Keratinocyte (primary cell): ENCODE measurements around the gene PPP4C. TPM values are rescaled to one million over a fixed set of nuclear protein-coding genes. Genes with fewer than 3 reads are reported as not detected.

Experiments
- DNase-seq: peaks from one replicate; pipeline ENCODE4 v3.0.0-alpha.2; 2011; ENCODE audit warnings: low read depth, missing footprints, low spot score
- FAIRE-seq: peaks from 2 replicates; lab custom pipeline; 2011; peaks lifted over from hg19 to GRCh38; lab: Jason Lieb, UNC
- H2AFZ ChIP-seq: 2 replicates; pipeline ENCODE4 v1.6.0; 2012; ENCODE audit warnings: low read length, control low read depth, inconsistent platforms; ENCODE audit not compliant: control insufficient read depth
- H3K27ac ChIP-seq: 2 replicates; pipeline ENCODE4 v1.5.1; 2011; ENCODE audit warnings: low read length; ENCODE audit not compliant: control insufficient read depth, insufficient read depth
- H3K27me3 ChIP-seq: 3 replicates; pipeline ENCODE4 v1.6.0; 2011; ENCODE audit warnings: low read length; ENCODE audit not compliant: control insufficient read depth, insufficient read depth; ENCODE audit errors: extremely low read depth
- H3K36me3 ChIP-seq, 2 experiments: 2 replicates in 1 of 2; 3 replicates in 1 of 2; pipeline ENCODE4 v1.5.1; 2011; ENCODE audit warnings: low read length in 2 of 2, mild to moderate bottlenecking in 1 of 2; ENCODE audit not compliant: control insufficient read depth in 2 of 2, insufficient read depth in 2 of 2; ENCODE audit errors: extremely low read depth in 1 of 2
- H3K4me1 ChIP-seq: 3 replicates; pipeline ENCODE4 v1.5.1; 2011; ENCODE audit warnings: low read length; ENCODE audit not compliant: control insufficient read depth, insufficient read depth; ENCODE audit errors: extremely low read depth
- H3K4me2 ChIP-seq: 3 replicates; pipeline ENCODE4 v1.6.0; 2011; ENCODE audit warnings: low read depth, low read length; ENCODE audit not compliant: control insufficient read depth, insufficient read depth; ENCODE audit errors: extremely low read depth
- H3K4me3 ChIP-seq, 3 experiments: fragments of 200-600 bp in 1 of 3; sonication (generic) in 1 of 3; 2 replicates in 2 of 3; 3 replicates in 1 of 3; pipeline ENCODE4 v1.5.1; 2011 to 2016; ENCODE audit warnings: low read length in 3 of 3, mild to moderate bottlenecking in 3 of 3, control low read depth in 2 of 3, inconsistent platforms in 1 of 3, low read depth in 1 of 3, mixed read lengths in 1 of 3, mixed run types in 1 of 3, moderate library complexity in 1 of 3; ENCODE audit not compliant: control insufficient read depth in 2 of 3, insufficient read depth in 2 of 3; ENCODE audit errors: extremely low read depth in 1 of 3
- H3K79me2 ChIP-seq: 2 replicates; pipeline ENCODE4 v1.6.0; 2012; ENCODE audit warnings: low read length; ENCODE audit not compliant: control insufficient read depth, insufficient read depth
- H3K9ac ChIP-seq: 3 replicates; pipeline ENCODE4 v1.6.0; 2011; ENCODE audit warnings: low read length; ENCODE audit not compliant: control insufficient read depth, insufficient read depth; ENCODE audit errors: extremely low read depth
- H3K9me1 ChIP-seq: 3 replicates; pipeline ENCODE4 v1.6.0; 2011; ENCODE audit warnings: low read length; ENCODE audit not compliant: control insufficient read depth, insufficient read depth; ENCODE audit errors: extremely low read depth
- H3K9me3 ChIP-seq: 2 replicates; pipeline ENCODE4 v1.5.1; 2012; ENCODE audit warnings: low read depth, low read length; ENCODE audit not compliant: control insufficient read depth
- H4K20me1 ChIP-seq: 3 replicates; pipeline ENCODE4 v1.6.0; 2011; ENCODE audit warnings: low read length; ENCODE audit not compliant: control insufficient read depth, insufficient read depth; ENCODE audit errors: extremely low read depth
- CTCF ChIP-seq, 3 experiments: IDR thresholded peaks in 1 of 3; conservative IDR thresholded peaks in 1 of 3; optimal IDR thresholded peaks in 1 of 3; 2 replicates in 2 of 3; 3 replicates in 1 of 3; pipeline versions ENCODE3 to v1.5.1; 2011; ENCODE audit warnings: low read length in 3 of 3, mild to moderate bottlenecking in 3 of 3, moderate library complexity in 2 of 3, control low read depth in 1 of 3, inconsistent platforms in 1 of 3; ENCODE audit not compliant: insufficient read depth in 2 of 3; ENCODE audit errors: extremely low read depth in 1 of 3
- EZH2 ChIP-seq: IDR thresholded peaks from one replicate; pipeline ENCODE4 v1.6.1; 2012; ENCODE audit warnings: inconsistent platforms, mild to moderate bottlenecking, low read length, moderate library complexity
- dilution Hi-C: fragments of 300-500 bp; cut with MboI; formaldehyde crosslinking; loops from one replicate; pipeline ENCODE4 v1.7.0; 2020; ENCODE audit warnings: low sequenced_read_pairs; ENCODE audit not compliant: extremely low pct_ligation_motif_present
- polyA plus RNA-seq, 5 experiments: library from polyadenylated mRNA; depleted of rRNA in 3 of 5; stranded (reverse) in 3 of 5; stranded (forward) in 1 of 5; unstranded in 1 of 5; fragments of >200 nt; gene quantifications; 1 replicate in 1 of 5; 2 replicates in 3 of 5; 3 replicates in 1 of 5; pipeline versions ENCODE4 v1.2.1 to v1.2.3, GENCODE V29; 2011 to 2012; ENCODE audit warnings: missing spikeins in 2 of 5, low read depth in 1 of 5, low replicate concordance in 1 of 5

Gene PPP4C
- polyA plus RNA-seq, 1 donor (not counting 4 experiments of a cell fraction or from before 2014, with no cell fraction given), result 124 TPM

GRCh38 chr16:30088237-30088831 is 12.5 kb downstream of the PPP4C start:
- H3K27ac ChIP-seq, result no peak overlapping the region
- H4K20me1 ChIP-seq, result no peaks in the 10 kb centered on the region
- no peak overlapping the region for H3K9ac ChIP-seq
- DNase-seq, result no peak
- TF ChIP-seq EZH2 (no peak), CTCF (optimal IDR thresholded peaks at IDR 0.05 in 1 of 3, IDR thresholded peaks at IDR 0.05 in 1 of 3, conservative IDR thresholded peaks at IDR 0.05 in 1 of 3; ENCODE audit: extremely low read depth in 1 of 3, insufficient read depth in 2 of 3, low read length in 3 of 3) (no peak)
- peaks cover 39% of the 10 kb centered on the region for H3K4me1 ChIP-seq
- H3K9me1 ChIP-seq, result no peaks in the 10 kb centered on the region
- H3K27me3 ChIP-seq, result no peaks in the 10 kb centered on the region
- H3K9me3 ChIP-seq, result no peaks in the 10 kb centered on the region
- H3K36me3 ChIP-seq, result peaks cover 14 to 18% of the 10 kb centered on the region in 2 experiments
- dilution Hi-C loops, result no loop called here
- no peak overlapping the region for H3K4me2 ChIP-seq
- FAIRE-seq, result peak; percentile 17
- peaks cover under 1% of the 10 kb centered on the region for H3K79me2 ChIP-seq
- H2AFZ ChIP-seq, result no peak overlapping the region
- no peak overlapping the region for H3K4me3 ChIP-seq

GRCh38 chr16:30088832-30089624 is 13.2 kb downstream of the PPP4C start:
- no peaks in the 10 kb centered on the region for H3K9me3 ChIP-seq
- no peaks in the 10 kb centered on the region for H3K27me3 ChIP-seq
- H3K4me3 ChIP-seq, result no peak overlapping the region
- no peaks in the 10 kb centered on the region for H3K9me1 ChIP-seq
- peak overlapping the region; percentile 43 for H2AFZ ChIP-seq
- dilution Hi-C loops, result no loop called here
- FAIRE-seq (no peak), DNase-seq (no peak)
- H3K4me2 ChIP-seq, result no peak overlapping the region
- H3K79me2 ChIP-seq, result no peaks in the 10 kb centered on the region
- H3K9ac ChIP-seq, result no peak overlapping the region
- no peaks in the 10 kb centered on the region for H4K20me1 ChIP-seq
- peaks cover 39% of the 10 kb centered on the region for H3K4me1 ChIP-seq
- no peak overlapping the region for H3K27ac ChIP-seq
- TF ChIP-seq EZH2, result no peak
- TF ChIP-seq CTCF (optimal IDR thresholded peaks at IDR 0.05 in 1 of 3, IDR thresholded peaks at IDR 0.05 in 1 of 3, conservative IDR thresholded peaks at IDR 0.05 in 1 of 3; ENCODE audit: extremely low read depth in 1 of 3, insufficient read depth in 2 of 3, low read length in 3 of 3), result no peak
- H3K36me3 ChIP-seq, result peaks cover 7 to 11% of the 10 kb centered on the region in 2 experiments
